ENCODE measurements around the gene NME2.

Gene NME2

GRCh38 chr17:51155416-51155815, 10.8 kb upstream of the NME2 start:
- H3K4me3 ChIP-seq (ENCODE audit: low read depth, low read length), result no peak overlapping the region; the same call in 1 of the 2 replicates
- CTCF ChIA-PET, result interaction anchor here (0.6 to 1.8 kb wide), 4 partner anchors 10 to 155 kb away, joined by 3 to 11 read pairs (median 8); partner anchors contain the start of genes NME2 and SPAG9
- DNase-seq (ENCODE audit: low read depth, low spot score), result no peak
- TF ChIP-seq, protein P1, sequence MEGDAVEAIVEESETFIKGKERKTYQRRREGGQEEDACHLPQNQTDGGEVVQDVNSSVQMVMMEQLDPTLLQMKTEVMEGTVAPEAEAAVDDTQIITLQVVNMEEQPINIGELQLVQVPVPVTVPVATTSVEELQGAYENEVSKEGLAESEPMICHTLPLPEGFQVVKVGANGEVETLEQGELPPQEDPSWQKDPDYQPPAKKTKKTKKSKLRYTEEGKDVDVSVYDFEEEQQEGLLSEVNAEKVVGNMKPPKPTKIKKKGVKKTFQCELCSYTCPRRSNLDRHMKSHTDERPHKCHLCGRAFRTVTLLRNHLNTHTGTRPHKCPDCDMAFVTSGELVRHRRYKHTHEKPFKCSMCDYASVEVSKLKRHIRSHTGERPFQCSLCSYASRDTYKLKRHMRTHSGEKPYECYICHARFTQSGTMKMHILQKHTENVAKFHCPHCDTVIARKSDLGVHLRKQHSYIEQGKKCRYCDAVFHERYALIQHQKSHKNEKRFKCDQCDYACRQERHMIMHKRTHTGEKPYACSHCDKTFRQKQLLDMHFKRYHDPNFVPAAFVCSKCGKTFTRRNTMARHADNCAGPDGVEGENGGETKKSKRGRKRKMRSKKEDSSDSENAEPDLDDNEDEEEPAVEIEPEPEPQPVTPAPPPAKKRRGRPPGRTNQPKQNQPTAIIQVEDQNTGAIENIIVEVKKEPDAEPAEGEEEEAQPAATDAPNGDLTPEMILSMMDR (IDR thresholded peaks at IDR 0.05; ENCODE audit: insufficient read depth, low read length, missing control alignments), result no peak
- POLR2A ChIA-PET, result no interaction called here

GRCh38 chr17:51159604-51160003, 6.6 kb upstream of the NME2 start:
- CTCF ChIA-PET, result interaction anchor here (1.4 kb wide), 1 partner anchor 161 kb away, joined by 4 read pairs; no protein-coding TSS in a partner anchor
- POLR2A ChIA-PET, result no interaction called here
- no peak overlapping the region for H3K4me3 ChIP-seq (ENCODE audit: low read depth, low read length)
- TF ChIP-seq, protein P1 (IDR thresholded peaks at IDR 0.05; ENCODE audit: insufficient read depth, low read length, missing control alignments), result no peak
- DNase-seq (ENCODE audit: low read depth, low spot score), result no peak

GRCh38 chr17:51161541-51161940, 4.7 kb upstream of the NME2 start:
- no peak for DNase-seq (ENCODE audit: low read depth, low spot score)
- ChIA-PET POLR2A (interaction anchor here (1.1 kb wide), 1 partner anchor 8 kb away, joined by 6 read pairs; the partner anchor contains the start of gene NME1), CTCF (interaction anchor here (1.5 to 2.6 kb wide), 2 partner anchors 8 to 160 kb away, joined by 5 to 17 read pairs; partner anchors contain the start of gene NME1)

DNA sequence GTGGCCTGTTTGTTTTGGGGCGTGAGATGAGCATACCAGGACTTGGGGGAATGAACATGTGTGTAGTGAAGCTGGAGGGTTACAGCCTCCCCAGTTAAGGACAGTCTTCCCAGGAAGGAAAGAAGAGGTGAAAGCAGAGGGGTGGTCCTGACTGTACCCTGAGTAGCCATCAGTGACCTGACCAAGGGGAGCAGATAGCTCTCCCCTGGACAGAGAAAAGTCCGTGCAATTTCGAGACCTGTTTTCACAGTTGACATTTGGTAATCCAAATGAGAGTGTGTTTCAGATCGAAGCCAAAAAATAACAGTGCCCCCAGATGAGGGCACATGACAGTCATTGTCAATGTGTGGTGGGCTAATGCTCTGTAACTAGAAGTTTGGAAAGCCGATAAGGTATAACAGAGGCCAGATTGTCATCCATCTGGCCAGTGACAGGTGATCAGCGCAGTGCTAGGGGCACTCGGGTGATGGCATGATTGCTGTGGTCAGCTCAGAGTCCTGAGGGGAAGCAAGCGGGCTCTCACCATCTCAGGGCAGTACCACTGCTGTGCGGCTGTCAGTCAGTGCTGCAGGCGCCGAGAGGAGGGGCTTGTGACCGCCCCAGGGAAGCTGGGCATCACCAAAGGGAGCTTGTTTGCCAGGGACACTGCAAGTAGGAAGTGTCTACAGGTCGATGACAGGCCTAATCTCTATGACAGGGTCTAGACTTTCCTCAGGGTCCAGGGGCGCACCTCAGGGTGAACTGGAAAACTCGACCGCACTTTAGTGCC, 1.1 kb upstream of the NME2 start:
- ChIA-PET CTCF (interaction anchor here (1.0 to 2.1 kb wide), 4 partner anchors 10 to 166 kb away, joined by 4 to 10 read pairs (median 8); partner anchors contain the start of gene NME1), POLR2A (interaction anchor here (0.9 to 1.7 kb wide), 5 partner anchors 10 to 299 kb away, joined by 3 to 5 read pairs (median 4); partner anchors contain the start of genes NME1 and TOB1)
- H3K4me3 ChIP-seq (ENCODE audit: low read depth, low read length), result no peak overlapping the region
- DNase-seq (ENCODE audit: low read depth, low spot score), result no peak
- TF ChIP-seq, protein P1 (IDR thresholded peaks at IDR 0.05; ENCODE audit: insufficient read depth, low read length, missing control alignments), result no peak

More at GRCh38 chr17:51161541-51161940, 4.7 kb upstream of the NME2 start:
- no peak overlapping the region for H3K4me3 ChIP-seq (ENCODE audit: low read depth, low read length)
- TF ChIP-seq, protein P1 (IDR thresholded peaks at IDR 0.05; ENCODE audit: insufficient read depth, low read length, missing control alignments), result no peak

DNA sequence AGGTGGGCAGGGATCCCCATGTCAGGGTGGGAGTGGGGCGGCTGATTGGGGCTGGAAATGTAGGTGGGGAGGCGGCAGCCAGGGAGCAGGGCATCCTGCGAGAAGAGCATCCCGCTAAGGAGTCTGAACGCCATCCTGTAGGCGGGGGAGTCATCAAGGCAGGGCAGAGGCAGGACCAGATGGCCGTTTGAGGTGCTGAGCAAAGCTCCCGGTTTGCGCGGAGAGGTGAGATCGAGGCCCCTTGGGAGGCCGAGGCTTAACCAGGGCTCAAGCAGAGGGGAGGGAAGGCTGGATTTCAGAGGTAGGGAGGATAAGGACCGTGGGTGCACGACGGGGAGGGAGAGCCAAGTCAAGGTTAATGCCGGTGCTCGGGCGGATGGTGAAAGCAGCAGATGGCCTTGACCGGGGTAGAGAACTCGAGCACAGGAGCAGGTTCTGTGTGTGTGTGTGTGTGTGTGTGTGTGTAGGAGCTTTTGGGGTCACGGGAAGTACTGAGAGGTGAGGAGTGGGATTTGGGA, 472 bp upstream of the NME2 start:
- CTCF ChIA-PET, result interaction anchor here (0.6 to 2.1 kb wide), 5 partner anchors 10 to 167 kb away, joined by 3 to 8 read pairs (median 5); no protein-coding TSS in a partner anchor
- peak overlapping the region; percentile 82 for H3K4me3 ChIP-seq (ENCODE audit: low read depth, low read length)
- no peak for DNase-seq (ENCODE audit: low read depth, low spot score)
- TF ChIP-seq, protein P1 (IDR thresholded peaks at IDR 0.05; ENCODE audit: insufficient read depth, low read length, missing control alignments), result no peak
- POLR2A ChIA-PET, result interaction anchor here (0.7 to 1.7 kb wide), 6 partner anchors 10 to 300 kb away, joined by 3 to 5 read pairs (median 4); partner anchors contain the start of genes NME1 and TOB1
